HFFc6 (cell line): Measurements from ENCODE around the gene SOX6. TPM values are rescaled to one million over a fixed set of nuclear protein-coding genes. Genes with fewer than 3 reads are reported as not detected.

ENCODE experiments used
- DNase-seq: peaks from one replicate; pipeline ENCODE4 v3.0.0-alpha.2; 2018
- H3K27ac Mint-ChIP-seq: 2 replicates; pipeline ENCODE4 v1.8.0; 2020; ENCODE audit warnings: mild to moderate bottlenecking, mixed read lengths
- H3K27me3 Mint-ChIP-seq: 2 replicates; pipeline ENCODE4 v1.8.0; 2021; ENCODE audit warnings: mild to moderate bottlenecking, moderate library complexity, mixed read lengths; ENCODE audit not compliant: insufficient read depth
- H3K36me3 Mint-ChIP-seq: 2 replicates; pipeline ENCODE4 v1.8.0; 2021; ENCODE audit warnings: low read depth, mixed read lengths
- H3K4me1 Mint-ChIP-seq: 2 replicates; pipeline ENCODE4 v1.8.0; 2020; ENCODE audit warnings: low read depth, mixed read lengths
- H3K4me3 Mint-ChIP-seq: 2 replicates; pipeline ENCODE4 v1.8.0; 2020; ENCODE audit warnings: mild to moderate bottlenecking, moderate library complexity, mixed read lengths
- H3K9me3 Mint-ChIP-seq: 2 replicates; pipeline ENCODE4 v1.8.0; 2020; ENCODE audit warnings: mild to moderate bottlenecking, mixed read lengths
- CTCF ChIP-seq: fragments of 200-600 bp; sonication (generic); IDR thresholded peaks from 2 replicates; pipeline ENCODE4 v1.5.0; 2021; ENCODE audit warnings: antibody characterized with exemption, mild to moderate bottlenecking
- total RNA-seq, 6 experiments: library from RNA; stranded (reverse); fragmentation: NEBNext Ultra II Directional; extraction: Animal tissue kit (Norgen Biotek cat#: 25700); gene quantifications; 2 replicates in 1 of 6; 3 replicates in 5 of 6; pipeline ENCODE4 v1.2.3, GENCODE V29; 2021

SOX6 gene
- total RNA-seq, 6 experiments from 2014 or later: 0.66 to 6.5 (median 1.4) TPM

- Mint-ChIP-seq H3K27ac (no peak overlapping the region), H3K36me3 (no peaks in the 10 kb centered on the region), H3K4me3 (no peak overlapping the region), H3K9me3 (peaks cover 8% of the 10 kb centered on the region; the same call in 1 of the 2 replicates), H3K27me3 (peaks cover 8% of the 10 kb centered on the region), H3K4me1 (no peaks in the 10 kb centered on the region)
- DNase-seq: no peak
- TF ChIP-seq CTCF: no peak
Measured at GRCh38 chr11:15930442-15931025, 425.8 kb downstream of the SOX6 start.

- Mint-ChIP-seq H3K4me3 (no peak overlapping the region), H3K27me3 (peaks cover 6% of the 10 kb centered on the region; the same call in 1 of the 2 replicates), H3K4me1 (no peaks in the 10 kb centered on the region), H3K36me3 (no peaks in the 10 kb centered on the region), H3K9me3 (peaks cover 8% of the 10 kb centered on the region; the same call in 1 of the 2 replicates), H3K27ac (no peak overlapping the region)
- DNase-seq: no peak
- no peak for TF ChIP-seq CTCF
Measured at GRCh38 chr11:15929371-15929901, 426.9 kb downstream of the SOX6 start.

- DNase-seq: no peak
- H3K36me3 Mint-ChIP-seq: no peaks in the 10 kb centered on the region
- no peak overlapping the region for H3K4me3 Mint-ChIP-seq
- H3K4me1 Mint-ChIP-seq: no peaks in the 10 kb centered on the region
- TF ChIP-seq CTCF: no peak
- H3K27ac Mint-ChIP-seq: no peak overlapping the region
- H3K9me3 Mint-ChIP-seq: peaks cover 8% of the 10 kb centered on the region; the same call in 1 of the 2 replicates
- H3K27me3 Mint-ChIP-seq: peaks cover 5% of the 10 kb centered on the region; the same call in 1 of the 2 replicates
Measured at GRCh38 chr11:15927864-15928217, 428.5 kb downstream of the SOX6 start.

GRCh38 chr11:15927196-15927863 lies 429.0 kb downstream of the SOX6 start:
- H3K27me3 Mint-ChIP-seq: peaks cover 7% of the 10 kb centered on the region; the same call in 1 of the 2 replicates
- peaks cover 8% of the 10 kb centered on the region; the same call in 1 of the 2 replicates for H3K9me3 Mint-ChIP-seq
- no peaks in the 10 kb centered on the region for H3K36me3 Mint-ChIP-seq
- no peak overlapping the region for H3K27ac Mint-ChIP-seq
- DNase-seq: no peak
- H3K4me3 Mint-ChIP-seq: no peak overlapping the region
- no peak for TF ChIP-seq CTCF
- no peaks in the 10 kb centered on the region for H3K4me1 Mint-ChIP-seq

- Mint-ChIP-seq H3K36me3 (no peaks in the 10 kb centered on the region), H3K4me1 (no peaks in the 10 kb centered on the region), H3K4me3 (no peak overlapping the region), H3K9me3 (peaks cover 1% of the 10 kb centered on the region; the same call in 1 of the 2 replicates), H3K27ac (no peak overlapping the region), H3K27me3 (peaks cover 7% of the 10 kb centered on the region; the same call in 1 of the 2 replicates)
- TF ChIP-seq CTCF: no peak
- DNase-seq: no peak
Measured at GRCh38 chr11:15926071-15926470, 430.3 kb downstream of the SOX6 start.
